GM21381 (cell line): ENCODE results near the gene KRTAP5-6.

Experiments used
- ATAC-seq: cut with Tn5 transposase; IDR thresholded peaks from one replicate; pipeline ENCODE4 v1.9.1; 2021; ENCODE audit warnings: mild to moderate bottlenecking, moderate library complexity; ENCODE audit not compliant: unreplicated experiment

Gene KRTAP5-6

GRCh38 chr11:1701091-1701807 is 4.3 kb downstream of the KRTAP5-6 start:
- no peak for ATAC-seq

- no peak for ATAC-seq
Measured at GRCh38 chr11:1702506-1702905, 5.5 kb downstream of the KRTAP5-6 start.

DNA sequence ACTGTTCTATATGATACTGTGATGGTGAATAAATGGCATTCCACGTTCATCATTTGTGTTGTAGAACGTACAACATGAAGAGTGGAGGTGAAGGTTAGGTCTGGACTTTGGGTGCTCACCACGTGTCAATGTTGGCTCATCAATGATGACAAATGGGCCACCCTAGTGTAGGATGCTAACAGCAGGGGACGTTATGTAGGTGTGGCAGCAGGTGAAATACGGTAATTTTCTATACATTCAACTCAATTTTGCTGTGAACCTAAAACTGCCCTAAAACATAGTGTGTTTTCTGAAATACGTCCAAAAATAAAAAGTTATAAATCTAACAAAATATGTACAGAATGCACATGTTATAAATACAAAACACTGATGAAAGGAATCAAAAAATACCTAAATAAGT is 6.2 kb downstream of the KRTAP5-6 start:
- ATAC-seq: no peak

GRCh38 chr11:1705126-1706052 is 8.4 kb downstream of the KRTAP5-6 start:
- no peak for ATAC-seq

DNA sequence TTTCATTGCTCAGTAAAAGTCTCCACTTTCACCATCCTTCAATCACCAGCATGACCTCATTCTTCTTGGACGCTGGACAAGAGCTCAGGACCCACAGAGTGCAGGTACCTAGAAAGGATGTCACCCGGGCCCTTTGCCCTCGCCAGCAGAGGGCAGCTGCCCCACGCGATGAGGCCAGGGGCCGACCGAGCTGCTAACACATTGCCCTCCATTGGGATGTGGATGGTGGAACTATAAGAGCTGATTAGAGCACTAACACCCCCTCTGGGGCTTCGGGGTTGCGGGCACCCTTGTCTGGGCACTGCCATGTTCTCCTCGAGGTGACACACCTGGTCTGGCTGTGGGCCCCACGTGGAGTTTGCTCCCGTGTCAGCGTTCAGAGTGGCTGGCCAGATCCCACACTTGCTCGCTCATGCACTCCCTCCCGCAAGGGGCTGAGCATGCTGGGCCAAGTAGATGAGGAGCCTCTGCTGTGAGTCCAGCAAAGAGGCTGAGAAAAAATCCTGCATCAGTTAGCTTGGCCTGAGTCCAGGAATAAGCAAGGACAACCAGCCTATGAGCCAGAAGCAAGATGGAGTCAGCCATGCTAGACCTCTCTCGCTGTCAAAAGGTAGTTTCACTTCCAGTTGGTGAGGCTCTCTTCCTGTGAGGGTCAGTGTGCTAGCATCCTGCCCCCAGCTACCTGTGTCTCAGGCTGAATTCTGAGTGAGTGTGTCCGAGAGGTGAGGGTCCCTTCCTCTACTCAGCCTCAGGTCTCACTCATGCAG is 9.8 kb downstream of the KRTAP5-6 start:
- ATAC-seq: no peak

- no peak for ATAC-seq
Measured at GRCh38 chr11:1707751-1708150, 10.8 kb downstream of the KRTAP5-6 start.

DNA sequence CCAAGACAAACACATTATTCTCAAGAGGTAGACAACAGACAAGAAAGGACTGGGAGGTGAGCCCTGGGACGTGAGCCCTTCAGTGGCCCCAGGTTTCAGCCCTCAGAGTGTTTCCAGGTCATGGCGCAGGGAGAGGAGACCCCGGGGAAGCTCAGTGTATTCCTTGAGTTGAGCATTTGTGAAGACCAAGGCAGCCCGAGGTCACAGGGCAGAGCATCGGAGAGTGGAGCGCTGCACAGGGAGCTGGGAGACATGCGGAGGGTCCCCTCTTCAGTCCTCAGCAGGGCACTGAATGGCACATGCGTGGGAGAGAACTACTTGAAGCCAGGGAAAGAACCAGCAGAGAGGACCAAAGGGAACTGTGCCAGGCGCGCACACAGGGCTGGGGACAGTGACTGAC is 11.7 kb downstream of the KRTAP5-6 start:
- no peak for ATAC-seq

DNA sequence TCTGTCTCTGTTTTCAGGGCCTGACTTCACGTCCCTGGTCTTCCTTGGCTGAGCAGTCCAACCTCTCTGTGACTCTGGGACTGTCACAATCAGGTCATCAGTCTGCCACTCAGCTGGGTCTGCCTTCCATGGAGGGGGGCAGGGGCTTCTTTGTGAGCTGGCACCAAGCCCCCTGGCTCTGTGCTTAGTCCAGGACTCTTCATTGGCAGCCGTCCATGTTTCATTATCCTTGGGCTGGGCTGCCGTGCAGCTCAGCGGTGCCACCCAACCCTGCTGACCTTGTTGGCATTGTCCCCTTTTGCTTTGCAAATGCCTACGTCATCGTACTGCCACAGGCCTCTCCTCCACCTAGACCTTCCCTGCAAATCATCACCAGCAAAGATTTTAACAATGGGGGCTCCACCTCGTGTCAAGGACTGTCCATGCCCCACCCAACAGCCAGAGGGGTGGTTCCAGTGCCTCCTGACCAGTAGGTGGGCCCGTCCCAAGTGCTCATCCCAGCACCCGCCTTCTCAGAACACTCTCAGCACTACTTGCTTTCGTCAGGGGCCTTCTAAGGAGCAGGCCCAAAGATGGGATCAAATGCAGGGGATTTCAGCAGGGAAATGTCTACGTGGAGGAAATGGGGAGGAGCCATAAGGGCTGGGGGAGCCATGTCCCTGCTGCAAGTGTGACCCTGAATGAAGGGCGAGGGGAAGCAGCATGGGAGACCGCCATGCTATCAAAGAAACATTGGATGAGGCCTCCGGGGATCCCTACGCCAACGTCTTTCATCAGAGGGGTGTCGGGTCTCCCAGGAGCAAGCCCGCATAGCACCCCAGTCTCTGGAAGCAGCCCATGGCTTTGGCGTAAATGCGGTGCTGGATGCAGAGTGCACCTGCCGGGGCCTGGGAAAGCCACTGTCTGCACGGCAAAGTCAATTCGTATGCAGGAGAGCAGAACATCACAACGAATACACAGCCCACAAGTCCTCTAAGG is 18.2 kb downstream of the KRTAP5-6 start:
- no peak for ATAC-seq

GRCh38 chr11:1717745-1718144 is 20.8 kb downstream of the KRTAP5-6 start:
- ATAC-seq: no peak

DNA sequence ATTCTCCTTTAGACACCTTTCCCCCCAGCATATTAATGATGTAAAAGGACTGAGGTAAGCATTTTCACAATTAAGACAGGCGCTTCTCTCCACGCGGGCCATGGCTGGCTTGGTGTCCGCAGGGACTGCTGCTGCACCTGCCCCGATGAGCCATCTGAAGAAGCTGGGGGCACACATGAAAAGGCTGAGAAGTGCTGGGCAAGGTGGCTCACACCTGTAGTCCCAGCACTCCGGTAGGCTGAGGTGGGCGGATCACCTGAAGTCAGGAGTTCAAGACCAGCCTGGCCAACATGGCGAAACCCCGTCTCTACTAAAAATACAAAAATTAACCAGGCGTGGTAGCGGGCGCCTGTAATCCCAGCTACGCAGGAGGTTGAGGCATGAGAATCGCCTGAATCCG is 21.3 kb downstream of the KRTAP5-6 start:
- ATAC-seq: no peak

- ATAC-seq: no peak
Measured at GRCh38 chr11:1719781-1720180, 22.8 kb downstream of the KRTAP5-6 start.

DNA sequence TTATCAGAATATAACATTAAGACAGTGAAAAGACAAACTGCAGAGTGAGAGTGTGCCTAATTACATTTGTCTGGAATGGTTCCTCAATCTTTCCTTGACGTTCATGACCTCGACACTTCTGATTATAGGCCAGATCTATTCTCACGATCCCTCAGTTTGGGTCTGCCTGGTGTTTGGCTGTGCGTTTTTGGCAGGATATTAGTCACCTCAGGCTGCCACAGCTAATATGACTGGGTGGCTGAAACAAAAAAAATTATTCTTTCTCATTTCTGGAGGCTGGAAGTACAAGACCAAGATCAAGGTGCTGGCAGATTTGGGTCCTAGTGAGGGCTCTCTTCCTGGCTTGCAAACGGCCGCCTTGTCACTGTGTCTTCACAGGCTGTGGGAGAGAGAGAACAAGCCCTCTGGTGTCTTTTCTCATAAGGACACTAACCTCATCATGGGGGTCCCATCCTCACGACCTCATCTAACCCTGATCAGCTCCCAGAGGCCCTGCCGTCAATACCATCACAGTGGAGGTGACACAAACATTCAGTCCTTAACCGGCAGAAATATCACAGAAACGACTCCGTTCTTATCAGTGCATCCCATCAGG is 30.2 kb downstream of the KRTAP5-6 start:
- no peak for ATAC-seq

GRCh38 chr11:1727861-1728260 is 30.9 kb downstream of the KRTAP5-6 start:
- no peak for ATAC-seq

GRCh38 chr11:1728301-1728700 is 31.3 kb downstream of the KRTAP5-6 start:
- ATAC-seq: no peak

DNA sequence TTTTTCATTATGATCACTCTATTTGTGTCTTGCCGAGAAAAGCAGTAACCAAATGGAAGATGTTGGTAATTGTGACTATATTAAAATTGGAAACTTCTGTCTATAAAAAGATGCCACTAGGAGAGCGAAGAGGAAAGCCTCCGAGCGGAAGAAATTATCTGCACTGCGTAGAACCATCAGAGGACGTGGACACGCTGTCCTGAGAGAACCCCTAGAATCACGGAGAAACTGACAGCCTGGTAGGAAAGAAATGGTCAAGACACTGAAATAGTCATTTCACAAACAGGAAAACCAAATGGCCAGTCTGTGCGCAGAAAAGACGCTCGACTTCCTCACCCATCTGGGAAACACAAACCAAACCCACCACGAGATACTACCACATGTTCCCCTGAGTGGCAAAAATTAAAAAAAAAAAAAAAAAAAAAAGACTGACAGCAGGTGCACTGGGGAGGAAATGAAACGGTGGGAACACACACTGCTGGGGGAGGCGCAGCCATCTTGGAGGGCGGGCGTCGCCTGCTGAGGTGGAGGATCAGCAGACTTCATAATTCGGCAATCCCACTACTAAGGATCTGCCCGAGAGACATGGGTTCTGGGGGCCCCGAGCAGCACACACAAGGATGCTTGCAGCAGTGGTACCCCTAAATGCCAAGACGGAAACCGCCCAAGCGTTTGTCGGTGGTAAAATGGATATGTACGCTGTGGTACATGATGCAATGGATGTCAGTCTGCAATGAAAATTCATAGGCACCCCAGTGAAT is 32.1 kb downstream of the KRTAP5-6 start:
- ATAC-seq: no peak

DNA sequence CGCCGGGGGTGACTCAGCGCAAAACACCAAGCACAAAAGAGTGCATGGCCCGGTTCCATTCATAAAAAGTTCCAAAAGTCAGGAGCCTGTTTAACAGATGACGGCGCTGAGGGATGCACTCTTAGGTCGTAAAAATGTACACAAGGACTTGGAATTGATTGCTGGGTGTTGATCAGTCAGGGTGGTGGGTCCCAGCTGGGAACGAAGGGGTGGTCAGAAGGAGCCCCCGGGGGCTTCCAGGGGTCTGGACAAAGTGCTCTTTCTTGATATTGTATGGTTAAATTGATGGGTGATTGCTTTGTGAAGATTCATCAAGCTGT is 32.7 kb downstream of the KRTAP5-6 start:
- ATAC-seq: no peak

DNA sequence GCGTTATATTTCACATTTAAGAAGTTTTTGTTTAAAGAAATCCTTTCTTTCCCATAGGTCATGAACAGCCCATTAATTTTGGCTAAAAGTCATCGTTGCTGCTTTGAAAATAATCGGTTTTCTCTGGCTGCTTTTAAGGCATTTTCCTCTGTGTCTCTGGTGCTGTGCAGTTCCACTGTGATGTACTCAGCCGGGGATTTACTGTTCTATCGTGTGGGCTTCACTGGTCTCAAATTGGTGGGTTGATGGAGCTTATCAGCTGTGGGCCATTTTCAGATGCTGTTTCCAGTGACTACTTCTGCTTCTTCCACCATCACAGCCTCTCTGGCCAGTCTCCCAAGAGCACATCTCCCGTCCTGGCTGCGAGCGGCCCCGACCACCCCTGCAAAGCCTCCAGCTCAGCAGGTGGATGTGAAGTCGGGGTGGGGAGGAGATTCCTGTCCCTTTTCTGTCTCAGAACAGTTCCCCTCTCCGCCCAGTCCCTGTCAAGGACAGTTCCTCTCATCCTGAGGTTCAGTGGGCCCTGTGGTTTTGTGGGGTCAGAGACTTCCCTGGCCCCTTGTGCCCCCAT is 33.1 kb downstream of the KRTAP5-6 start:
- ATAC-seq: no peak

- no peak for ATAC-seq
Measured at GRCh38 chr11:1731451-1732059, 34.6 kb downstream of the KRTAP5-6 start.
